NCI-H146 treated with DMSO at 0.1 percent for 48 hours (cell line): Measurements from ENCODE around the gene CDKN2D.
A peak's percentile ranks its signal among the peaks of the same experiment; 100 is the strongest.

Source experiments
- DNase-seq: peaks from one replicate; lab custom pipeline; 2025; ENCODE audit not compliant: unreplicated experiment; lab: John Stamatoyannopoulos, UW

CDKN2D gene

DNA sequence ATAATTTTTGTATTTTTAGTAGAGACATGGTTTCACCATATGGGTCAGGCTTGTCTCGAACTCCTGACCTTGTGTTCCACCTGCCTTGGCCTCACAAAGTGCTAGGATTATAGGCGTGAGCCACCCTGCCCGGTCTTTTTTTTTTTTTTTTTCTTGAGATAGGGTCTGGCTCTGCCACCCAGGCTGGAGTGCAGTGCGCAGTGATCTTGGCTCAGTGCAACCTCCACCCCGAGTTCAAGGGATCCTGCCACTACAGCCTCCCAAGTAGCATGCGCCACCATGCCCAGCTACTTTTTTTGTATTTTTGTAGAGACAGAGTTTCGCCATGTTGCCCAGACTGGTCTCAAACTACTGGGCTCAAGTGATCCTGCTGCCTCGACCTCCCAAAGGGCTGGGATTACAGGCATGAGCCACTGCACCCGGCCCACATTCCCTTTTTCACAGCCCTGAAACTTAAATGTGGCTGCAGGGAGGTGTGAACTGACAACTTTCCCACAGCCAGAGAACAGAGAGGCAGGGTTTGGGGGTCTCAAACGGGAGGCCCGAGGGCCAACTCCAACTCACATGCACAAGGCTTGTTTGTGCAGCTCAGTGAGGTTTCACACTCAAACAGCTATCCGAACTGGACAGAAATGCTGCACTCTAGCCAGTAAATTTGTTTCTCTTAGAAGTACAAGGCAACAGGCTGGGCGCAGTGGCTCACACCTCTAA, 47.2 kb downstream of the CDKN2D start:
- no peak for DNase-seq

GRCh38 chr19:10520652-10521318, 48.0 kb downstream of the CDKN2D start:
- no peak for DNase-seq

GRCh38 chr19:10519421-10519820, 49.4 kb downstream of the CDKN2D start:
- DNase-seq, result no peak

DNA sequence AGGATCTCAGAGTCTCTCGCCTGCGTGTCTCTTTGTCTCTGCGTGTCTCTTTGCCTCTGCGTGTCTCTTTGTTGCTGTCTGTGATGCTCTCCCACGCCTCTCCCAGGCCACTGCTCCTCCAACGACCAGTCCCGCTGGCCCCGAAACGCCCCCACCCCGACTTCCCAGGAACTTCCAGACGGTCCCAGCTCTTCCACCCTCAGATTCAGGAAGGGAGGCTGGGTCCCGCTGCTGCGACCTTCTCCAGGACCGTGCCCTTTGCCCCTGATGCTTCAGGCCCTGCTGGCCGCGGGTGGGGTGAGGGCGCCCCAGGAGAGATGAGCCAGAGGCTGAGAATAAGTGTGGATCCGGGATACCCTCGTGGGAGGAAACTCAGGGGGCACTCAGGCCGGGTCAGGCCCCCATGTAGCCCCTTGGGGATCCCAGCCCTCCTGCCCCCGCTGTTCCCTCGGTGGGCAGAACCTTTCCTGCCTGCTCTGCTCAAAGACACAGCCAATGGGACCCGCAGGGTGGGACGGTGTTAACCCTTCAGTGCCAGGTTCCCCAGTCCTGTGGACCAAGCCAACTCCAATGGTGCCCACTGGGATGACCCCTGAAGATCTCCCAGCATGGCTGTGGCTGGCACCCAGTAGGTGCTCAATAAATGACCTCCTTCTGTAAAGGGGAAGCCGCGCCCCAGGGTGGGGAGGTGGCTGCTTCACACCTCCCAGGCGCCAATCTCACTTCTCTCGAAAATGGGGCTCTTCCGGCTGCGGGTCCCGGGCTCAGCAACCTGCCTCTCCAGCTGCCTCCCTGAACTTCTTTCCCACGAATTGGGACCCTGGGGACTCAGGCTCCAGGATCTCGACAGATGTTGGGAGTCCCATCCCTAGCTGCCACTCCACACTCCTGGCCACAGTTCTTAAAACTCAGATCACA, 50.1 kb downstream of the CDKN2D start:
- DNase-seq, result no peak

GRCh38 chr19:10517760-10518443, 50.9 kb downstream of the CDKN2D start:
- DNase-seq, result peak; percentile 18

- peak; percentile 19 for DNase-seq
These were observed 51.4 kb downstream of the CDKN2D start, which contains the start of gene S1PR5 for GRCh38 chr19:10517361-10517759. Gene S1PR5, minus strand, starts transcription at chr19:10517447. Its CDS starts 2,436 bp downstream, at chr19:10515011.

GRCh38 chr19:10516671-10517286, 52.0 kb downstream of the CDKN2D start:
- DNase-seq, result no peak
